Activated gamma-delta T cell treated with Interleukin-2 at 50 U/mL for 16 hours (primary cell): ENCODE data around the gene UTS2.

Source experiments
- DNase-seq: peaks from one replicate; pipeline ENCODE4 v3.0.0-alpha.2; 2020

Gene UTS2

GRCh38 chr1:7852804-7853683, at the start of gene UTS2:
TSS of gene UTS2 (minus strand) at chr1:7853065. CDS start at chr1:7853003, 62 bp downstream.
- no peak for DNase-seq

GRCh38 chr1:7899741-7900140, 46.9 kb upstream of the UTS2 start:
- no peak for DNase-seq

GRCh38 chr1:7898962-7899361, 46.1 kb upstream of the UTS2 start:
- no peak for DNase-seq

- no peak for DNase-seq
Observed at GRCh38 chr1:7896994-7897393, 44.1 kb upstream of the UTS2 start.

GRCh38 chr1:7893529-7894180, 40.8 kb upstream of the UTS2 start:
- DNase-seq: no peak

- DNase-seq: no peak
Observed at GRCh38 chr1:7891804-7892203, 38.9 kb upstream of the UTS2 start.

GRCh38 chr1:7890853-7891252, 38.0 kb upstream of the UTS2 start:
- no peak for DNase-seq

- DNase-seq: no peak
Observed at GRCh38 chr1:7888248-7889081, 35.6 kb upstream of the UTS2 start.

- no peak for DNase-seq
Observed at GRCh38 chr1:7886405-7886745, 33.5 kb upstream of the UTS2 start.

- DNase-seq: no peak
Observed at GRCh38 chr1:7885513-7886404, 32.9 kb upstream of the UTS2 start.

GRCh38 chr1:7884757-7885156, 31.9 kb upstream of the UTS2 start:
- no peak for DNase-seq

GRCh38 chr1:7879228-7879627, 26.4 kb upstream of the UTS2 start:
- DNase-seq: no peak

GRCh38 chr1:7878027-7878426, 25.2 kb upstream of the UTS2 start:
- DNase-seq: no peak

GRCh38 chr1:7873801-7874795, 21.2 kb upstream of the UTS2 start:
- DNase-seq: no peak

GRCh38 chr1:7871136-7871535, 18.3 kb upstream of the UTS2 start:
- no peak for DNase-seq

GRCh38 chr1:7869136-7869920, 16.5 kb upstream of the UTS2 start:
- DNase-seq: no peak

- DNase-seq: no peak
Observed at GRCh38 chr1:7868070-7868780, 15.4 kb upstream of the UTS2 start.

GRCh38 chr1:7865978-7866377, 13.1 kb upstream of the UTS2 start:
- no peak for DNase-seq

- DNase-seq: no peak
Observed at GRCh38 chr1:7863756-7864328, 11.0 kb upstream of the UTS2 start.
